IMR-90 (cell line): ENCODE measurements around the gene CUL1. TPM values are rescaled to one million over a fixed set of nuclear protein-coding genes. Genes with fewer than 3 reads are reported as not detected.
A peak's percentile ranks its signal among the peaks of the same experiment; 100 is the strongest.

Source experiments
- ATAC-seq: fragments of 200-7000 bp; cut with Tn5 transposase; 2 replicates; pipeline ENCODE4 v1.9.1; 2020; ENCODE audit warnings: low read depth, mild to moderate bottlenecking, moderate library complexity
- BruUV-seq: library from RNA; stranded (reverse); fragments of 400-500 nt; replicated peaks from 2 replicates; lab custom pipeline; 2021; lab: Mats Ljungman, UMichigan
- CTCF ChIA-PET: fragments of 300-600 bp; formaldehyde crosslinking; extraction: SDS; loops from one replicate; lab custom pipeline; 2021; ENCODE audit warnings: antibody characterized with exemption; lab: Yijun Ruan, JAX
- POLR2A ChIA-PET: fragments of 300-600 bp; sonication (Branson Sonifier 250); formaldehyde crosslinking; loops from one replicate; lab custom pipeline; 2022; ENCODE audit warnings: antibody characterized with exemption; ENCODE audit not compliant: unreplicated experiment; lab: Charles Lee
- DNase-seq: peaks from one replicate; pipeline ENCODE4 v3.0.0; 2013
- H2AFZ ChIP-seq: replicated peaks from 2 replicates; pipeline ENCODE3; 2013; ENCODE audit warnings: low read length, mild to moderate bottlenecking; ENCODE audit not compliant: poor library complexity
- H2AK5ac ChIP-seq: 2 replicates; pipeline ENCODE4 v1.6.1; 2013; ENCODE audit warnings: low read depth, low read length, inconsistent platforms
- H2AK9ac ChIP-seq: replicated peaks from 2 replicates; pipeline ENCODE3; 2013; ENCODE audit warnings: mild to moderate bottlenecking, low read depth, low read length, moderate library complexity; ENCODE audit not compliant: poor library complexity
- H2BK120ac ChIP-seq: 2 replicates; pipeline ENCODE4 v1.6.1; 2013; ENCODE audit warnings: low read depth, low read length, inconsistent platforms
- H2BK15ac ChIP-seq: 3 replicates; pipeline ENCODE4 v1.6.1; 2013; ENCODE audit warnings: low read depth, low read length, inconsistent platforms
- H2BK20ac ChIP-seq: 2 replicates; pipeline ENCODE4 v1.6.1; 2013; ENCODE audit warnings: low read depth, mild to moderate bottlenecking, inconsistent platforms, low read length, moderate library complexity
- H2BK5ac ChIP-seq: 2 replicates; pipeline ENCODE4 v1.6.1; 2013; ENCODE audit warnings: mild to moderate bottlenecking, low read depth, low read length, inconsistent platforms; ENCODE audit not compliant: poor library complexity, severe bottlenecking
- H3K14ac ChIP-seq: replicated peaks from 2 replicates; pipeline ENCODE4 v1.6.1; 2013; ENCODE audit warnings: low read depth, low read length, inconsistent platforms
- H3K18ac ChIP-seq: 2 replicates; pipeline ENCODE4 v1.6.1; 2013; ENCODE audit warnings: low read depth, low read length, control low read depth
- H3K23ac ChIP-seq: 2 replicates; pipeline ENCODE4 v1.6.1; 2013; ENCODE audit warnings: low read depth, low read length, inconsistent platforms
- H3K27ac ChIP-seq: 2 replicates; pipeline ENCODE4 v1.5.1; 2013; ENCODE audit warnings: mild to moderate bottlenecking, control low read depth, low read length; ENCODE audit not compliant: insufficient read depth
- H3K27me3 ChIP-seq: 2 replicates; pipeline ENCODE4 v1.6.1; 2013; ENCODE audit warnings: low read length; ENCODE audit not compliant: control insufficient read depth, insufficient read depth
- H3K36me3 ChIP-seq: 2 replicates; pipeline ENCODE4 v1.6.1; 2013; ENCODE audit warnings: low read length, mixed read lengths; ENCODE audit not compliant: control insufficient read depth, insufficient read depth
- H3K4ac ChIP-seq: 2 replicates; pipeline ENCODE4 v1.6.1; 2013; ENCODE audit warnings: low read depth, low read length, inconsistent platforms
- H3K4me1 ChIP-seq: 2 replicates; pipeline ENCODE4 v1.6.1; 2013; ENCODE audit warnings: low read length, mixed read lengths; ENCODE audit not compliant: control insufficient read depth, insufficient read depth
- H3K4me2 ChIP-seq: 2 replicates; pipeline ENCODE4 v1.6.1; 2013; ENCODE audit warnings: low read depth, mild to moderate bottlenecking, control low read depth, low read length, moderate library complexity
- H3K4me3 ChIP-seq: 2 replicates; pipeline ENCODE4 v1.5.1; 2013; ENCODE audit warnings: low read depth, mild to moderate bottlenecking, control low read depth, low read length, moderate library complexity; ENCODE audit not compliant: insufficient read depth
- H3K56ac ChIP-seq: 2 replicates; pipeline ENCODE4 v1.6.1; 2013; ENCODE audit warnings: low read length, inconsistent platforms; ENCODE audit not compliant: insufficient read depth; ENCODE audit errors: extremely low read depth
- H3K79me1 ChIP-seq, 2 experiments: 2 replicates each; pipeline ENCODE4 v1.6.1; 2013; ENCODE audit warnings: low read length in 2 of 2, inconsistent platforms in 1 of 2, low read depth in 1 of 2
- H3K9ac ChIP-seq: 2 replicates; pipeline ENCODE4 v1.6.1; 2013; ENCODE audit warnings: low read depth, low read length, control low read depth
- H3K9me1 ChIP-seq: 2 replicates; pipeline ENCODE4 v1.6.1; 2013; ENCODE audit warnings: low read length, inconsistent platforms; ENCODE audit not compliant: insufficient read depth
- H3K9me3 ChIP-seq: 2 replicates; pipeline ENCODE4 v1.6.1; 2013; ENCODE audit warnings: low read length; ENCODE audit not compliant: control insufficient read depth, insufficient read depth
- H4K20me1 ChIP-seq: 2 replicates; pipeline ENCODE4 v1.6.1; 2013; ENCODE audit warnings: low read length, inconsistent platforms; ENCODE audit not compliant: insufficient read depth
- H4K5ac ChIP-seq: 2 replicates; pipeline ENCODE4 v1.6.1; 2013; ENCODE audit warnings: mild to moderate bottlenecking, low read depth, low read length, control low read depth
- H4K8ac ChIP-seq, 2 experiments: 2 replicates each; pipeline ENCODE4 v1.6.1; 2013; ENCODE audit warnings: low read depth in 2 of 2, low read length in 2 of 2, control low read depth in 1 of 2, inconsistent platforms in 1 of 2
- H4K91ac ChIP-seq: 2 replicates; pipeline ENCODE4 v1.6.1; 2013; ENCODE audit warnings: low read depth, low read length, inconsistent platforms; ENCODE audit not compliant: insufficient read depth
- CHD1 ChIP-seq: IDR thresholded peaks from 2 replicates; pipeline ENCODE4 v1.6.1; 2012; ENCODE audit warnings: low read depth, low read length, improper control_type of control experiment
- MAFK ChIP-seq: IDR thresholded peaks from 2 replicates; pipeline ENCODE4 v1.6.1; 2012; ENCODE audit warnings: low read depth, low read length, improper control_type of control experiment
- RCOR1 ChIP-seq: IDR thresholded peaks from 2 replicates; pipeline ENCODE4 v1.6.1; 2012; ENCODE audit warnings: mild to moderate bottlenecking, low read length, improper control_type of control experiment; ENCODE audit not compliant: insufficient replicate concordance
- WGBS, 2 experiments: methylation state at CpG; one replicate each; pipeline versions ENCODE4 v1.1.5 to v1.1.7; 2013; ENCODE audit warnings: missing lambda C conversion rate in 2 of 2; ENCODE audit not compliant: insufficient read length in 1 of 2; ENCODE audit errors: extremely low coverage in 2 of 2; 5-methylcytosine and 5-hydroxymethylcytosine counted together
- dilution Hi-C: fragments of 300-500 bp; cut with HindIII; formaldehyde crosslinking; loops from one replicate; pipeline ENCODE4 v1.14.3; 2018; ENCODE audit warnings: low sequenced_read_pairs; ENCODE audit not compliant: unreplicated experiment
- in situ Hi-C: fragments of 300-500 bp; cut with MboI; formaldehyde crosslinking; loops from 3 replicates; pipeline ENCODE4 v1.14.3; 2019; ENCODE audit warnings: low sequenced_read_pairs, inconsistent platforms, mixed read lengths
- intact Hi-C: fragments of 100-400 bp; cut with micrococcal nuclease; formaldehyde crosslinking; loops from 2 replicates; pipeline ENCODE4 v1.10.0; 2022
- polyA plus RNA-seq, 3 experiments: library from polyadenylated mRNA; depleted of rRNA; stranded (reverse); fragments of >200 nt; gene quantifications; 2 replicates each; pipeline ENCODE4 v1.2.3, GENCODE V29; 2012; ENCODE audit warnings: low replicate concordance in 1 of 3
- total RNA-seq: library from RNA; depleted of rRNA; stranded (reverse); fragments of >200 nt; gene quantifications from 2 replicates; pipeline ENCODE4 v1.2.3, GENCODE V29; 2012

The CUL1 gene
- total and polyA plus RNA-seq, 2 of the 4 experiments (the other 2 are of a cell fraction), result 44.0 to 46.2 TPM

DNA sequence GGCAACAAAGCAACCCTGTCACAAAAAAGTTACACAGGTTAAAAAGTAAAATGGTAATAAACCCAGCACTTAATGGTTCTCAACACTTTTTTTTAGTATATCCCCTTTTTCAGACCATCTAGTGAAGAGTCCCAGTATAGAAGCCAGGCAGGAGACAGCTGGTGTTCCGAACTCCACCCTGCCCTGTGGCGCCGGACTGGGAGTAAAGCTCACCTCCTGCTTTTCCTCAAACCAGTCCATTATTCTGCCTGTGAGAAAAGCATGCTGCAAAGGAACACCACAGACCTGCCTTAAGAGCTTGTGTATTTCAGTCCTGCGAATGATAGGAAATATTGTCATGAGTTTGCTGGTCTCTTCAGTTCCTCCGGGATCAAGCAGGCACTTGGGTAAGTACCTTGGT, 104.4 kb downstream of the CUL1 start:
- no peak overlapping the region for H2BK20ac ChIP-seq
- ATAC-seq (no peak), DNase-seq (no peak)
- no peaks in the 10 kb centered on the region for H3K9me3 ChIP-seq
- intact Hi-C loops, result no loop called here
- dilution Hi-C loops, result no loop called here
- H2BK120ac ChIP-seq, result no peak overlapping the region
- WGBS, 2 experiments, result no CpG with 5 or more reads among the region's 5 CpGs
- no peak overlapping the region for H3K14ac ChIP-seq
- H3K4me1 ChIP-seq, result no peaks in the 10 kb centered on the region
- ChIA-PET CTCF (no interaction called here), POLR2A (no interaction called here)
- no peaks in the 10 kb centered on the region; a peak in 1 of 4 replicates for H3K79me1 ChIP-seq
- H4K8ac ChIP-seq, result no peak overlapping the region
- no peak overlapping the region for H3K18ac ChIP-seq
- no peak overlapping the region for H3K56ac ChIP-seq
- no peak overlapping the region for H2AK5ac ChIP-seq
- peak overlapping the region; percentile 48 for H2AK9ac ChIP-seq
- in situ Hi-C loops, result no loop called here
- BruUV-seq, result no TSS peak
- H3K27ac ChIP-seq, result no peak overlapping the region
- no peaks in the 10 kb centered on the region for H3K27me3 ChIP-seq
- H4K5ac ChIP-seq, result no peak overlapping the region
- no peak overlapping the region for H3K4me3 ChIP-seq
- no peak for TF ChIP-seq RCOR1
- TF ChIP-seq CHD1, result no peak
- TF ChIP-seq MAFK, result no peak
- H3K9me1 ChIP-seq, result no peaks in the 10 kb centered on the region
- H4K91ac ChIP-seq, result no peak overlapping the region
- H2AFZ ChIP-seq, result no peak overlapping the region
- no peaks in the 10 kb centered on the region; the same call in 1 of the 2 replicates for H4K20me1 ChIP-seq
- no peak overlapping the region for H3K23ac ChIP-seq
- H2BK15ac ChIP-seq, result no peak overlapping the region
- no peak overlapping the region for H3K9ac ChIP-seq
- H3K36me3 ChIP-seq, result peaks cover 53% of the 10 kb centered on the region
- H2BK5ac ChIP-seq, result no peak overlapping the region
- no peak overlapping the region for H3K4me2 ChIP-seq
- H3K4ac ChIP-seq, result no peak overlapping the region
